NCI-H1930 (cell line): ENCODE data around the gene ALDH4A1.
"Not testable (repeated sequence)": the region's sequence is repeated elsewhere in the genome, so short reads cannot be mapped to it uniquely, and the experiment has no call there.

Experiments
- DNase-seq, 2 experiments: peaks; one replicate each; lab custom pipeline; 2025; lab: John Stamatoyannopoulos, UW

Gene ALDH4A1

DNA sequence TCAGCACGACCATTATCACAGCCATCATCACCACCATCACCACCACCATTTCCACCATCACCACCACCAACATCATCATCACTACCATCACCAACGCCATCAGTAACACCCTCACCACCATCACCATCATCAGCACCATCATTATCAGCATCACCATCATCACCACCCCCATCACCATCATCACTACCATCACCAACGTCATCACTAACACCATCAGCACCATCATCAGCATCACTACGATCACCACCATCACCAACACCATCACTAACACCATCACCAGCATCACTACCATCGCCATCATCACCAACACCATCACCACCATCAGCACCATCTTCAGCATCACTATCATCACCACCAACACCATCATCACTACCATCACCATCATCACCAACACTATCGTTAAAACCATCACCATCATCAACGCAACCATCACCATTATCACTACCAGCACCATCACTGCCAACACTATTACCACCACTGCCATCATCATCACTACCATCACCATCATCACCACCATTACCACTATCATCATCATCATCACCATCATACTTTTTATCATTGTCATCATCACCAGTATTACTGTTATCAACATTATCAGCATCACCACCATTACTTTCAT, 44.2 kb downstream of the ALDH4A1 start:
- no peak for DNase-seq

DNA sequence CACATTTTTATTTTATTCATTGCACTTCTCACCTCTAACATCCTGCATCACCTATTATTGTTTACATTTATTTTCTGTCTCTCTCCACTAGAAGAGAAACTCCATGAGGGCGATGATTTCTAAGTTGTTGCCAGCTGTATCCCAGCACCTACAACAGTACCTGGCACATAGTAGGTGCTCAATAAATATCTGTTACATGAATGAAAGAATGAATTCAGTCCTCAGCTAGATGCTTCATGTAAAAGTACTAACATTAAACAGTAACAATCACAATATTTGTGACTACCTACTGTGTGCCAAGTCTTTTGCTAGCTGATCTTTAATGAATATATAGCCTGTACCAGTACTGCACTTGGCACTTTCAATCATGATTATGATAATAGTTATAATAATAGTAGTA, 45.9 kb downstream of the ALDH4A1 start:
- no peak for DNase-seq

DNA sequence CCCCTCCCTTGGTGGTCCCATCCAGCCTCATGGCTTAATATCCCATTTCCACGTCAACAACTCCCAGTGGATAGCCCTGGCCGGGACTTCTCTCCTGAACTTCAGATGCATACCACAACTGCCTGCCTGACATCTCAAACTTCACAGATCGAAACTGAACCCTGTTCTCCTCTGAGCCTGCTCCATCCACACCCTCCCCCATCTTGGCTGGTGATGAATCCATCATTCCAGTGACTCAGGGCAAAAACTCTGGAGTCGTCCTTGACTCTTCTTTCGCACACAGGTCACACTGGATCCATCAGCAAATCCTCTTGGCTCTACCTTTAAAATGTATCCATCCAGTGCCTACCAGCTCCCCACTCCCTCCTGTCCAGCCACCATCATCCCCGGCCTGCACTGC, 46.8 kb downstream of the ALDH4A1 start:
- no peak for DNase-seq

DNA sequence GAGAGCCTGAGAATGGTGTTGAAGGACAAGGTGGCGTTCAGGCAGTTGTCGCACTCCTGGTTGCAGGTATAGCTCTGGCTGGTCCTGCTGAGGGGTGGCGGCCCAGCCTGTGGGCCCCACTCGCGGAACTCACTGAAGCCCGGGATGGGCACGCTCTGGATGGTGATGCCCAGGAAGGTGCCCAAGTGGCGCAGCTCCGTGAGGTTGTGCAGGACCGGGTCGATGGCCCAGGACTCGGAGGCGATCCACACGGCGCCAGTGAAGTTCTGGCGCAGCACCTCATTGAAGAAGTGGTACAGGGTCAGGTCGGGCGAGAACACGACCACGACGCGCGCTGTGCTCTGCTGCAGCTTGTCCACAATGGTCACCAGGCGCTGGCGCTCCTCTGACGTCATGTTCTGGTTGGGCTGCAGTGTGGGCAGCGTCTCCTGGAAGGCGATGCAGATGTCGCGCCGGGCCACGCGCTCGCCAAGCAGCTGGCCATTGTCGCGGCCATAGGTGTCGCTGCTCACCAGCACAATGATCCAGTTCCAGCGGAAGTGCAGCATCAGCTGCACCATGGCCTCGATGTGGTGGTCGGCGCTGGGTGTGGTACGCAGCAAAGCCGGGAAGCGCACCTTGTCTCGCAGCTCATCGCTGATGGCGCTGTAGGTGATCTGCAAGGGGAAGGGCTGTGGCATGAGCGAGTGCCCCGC, 47.9 kb downstream of the ALDH4A1 start:
- peak; percentile 72 for DNase-seq

DNA sequence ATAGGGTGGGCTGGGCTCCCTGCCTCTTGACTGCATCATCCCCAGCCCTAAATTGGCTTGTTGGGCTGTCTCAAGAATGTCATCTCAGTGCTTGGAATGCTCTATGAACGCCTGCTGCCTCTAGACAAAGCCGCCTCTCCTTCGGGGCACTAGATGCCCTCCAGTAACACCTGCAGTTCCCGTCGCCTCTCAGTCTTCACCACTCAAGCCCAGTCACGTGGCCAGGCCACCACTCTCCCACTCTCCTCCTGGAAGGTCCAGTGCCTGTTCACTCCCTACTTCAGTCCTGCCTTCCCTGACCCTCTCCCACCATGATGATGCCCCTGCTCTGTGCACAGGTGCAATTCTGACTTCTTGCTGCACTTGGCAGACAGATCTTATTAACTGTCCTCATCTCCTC, 49.9 kb downstream of the ALDH4A1 start:
- DNase-seq, result no peak

DNA sequence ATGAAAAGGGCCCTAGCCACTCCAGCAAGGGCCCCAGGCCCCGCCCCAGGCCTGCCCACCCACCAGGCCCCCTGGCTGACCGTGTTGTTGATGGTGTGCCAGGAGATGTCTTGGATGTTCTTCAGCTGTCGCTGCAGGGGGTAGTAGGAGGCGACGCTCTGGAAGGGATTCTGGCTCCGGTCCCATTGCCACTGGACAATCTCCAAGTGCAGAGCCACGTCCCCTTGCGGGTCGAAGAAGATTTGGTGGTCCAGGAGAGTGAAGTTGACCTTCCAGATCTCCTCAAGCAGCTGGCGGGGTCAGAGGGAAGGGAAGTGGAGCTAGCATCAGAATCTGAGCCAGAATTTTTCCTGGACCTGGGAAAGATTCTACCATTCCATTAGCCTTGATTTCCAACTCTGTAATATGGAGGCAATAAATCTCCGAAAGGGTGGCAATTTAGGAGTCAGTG, 53.1 kb downstream of the ALDH4A1 start:
- DNase-seq, result no peak

DNA sequence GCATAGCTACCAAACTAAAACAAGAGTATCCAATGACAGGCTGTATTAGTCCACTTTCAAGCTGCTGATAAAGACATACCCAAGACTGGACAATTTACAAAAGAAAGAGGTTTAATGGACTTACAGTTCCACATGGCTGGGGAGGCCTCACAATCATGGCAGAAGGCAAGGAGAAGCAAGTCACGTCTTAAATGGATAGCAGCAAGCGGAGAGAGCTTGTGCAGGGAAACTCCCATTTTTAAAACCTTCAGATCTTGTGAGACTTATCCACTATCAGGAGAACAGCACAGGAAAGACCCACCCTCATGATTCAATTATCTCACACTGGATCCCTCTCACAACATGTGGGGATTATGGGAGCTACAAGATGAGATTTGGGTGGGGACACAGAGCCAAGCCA, 54.6 kb downstream of the ALDH4A1 start:
- DNase-seq, result not testable (repeated sequence)

DNA sequence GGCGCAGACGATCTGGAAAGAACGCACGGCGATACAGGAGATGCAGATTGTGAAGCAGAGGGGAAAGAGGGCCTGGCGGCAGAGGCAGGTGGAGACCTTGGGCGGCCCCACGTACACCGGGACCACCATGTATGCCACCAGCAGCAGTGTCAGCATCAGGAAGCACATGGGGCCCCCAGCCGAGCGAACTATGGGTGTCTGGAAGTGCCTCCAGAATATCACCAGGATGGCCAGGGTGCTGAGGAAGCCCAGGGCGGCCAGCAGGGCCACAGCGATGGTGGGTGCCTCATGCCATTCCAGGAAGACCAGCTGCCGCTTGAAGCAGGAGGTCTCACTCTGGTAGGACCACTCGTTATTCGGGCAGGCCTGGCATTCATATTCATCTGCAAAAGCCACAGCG, 62.2 kb downstream of the ALDH4A1 start:
- no peak for DNase-seq

DNA sequence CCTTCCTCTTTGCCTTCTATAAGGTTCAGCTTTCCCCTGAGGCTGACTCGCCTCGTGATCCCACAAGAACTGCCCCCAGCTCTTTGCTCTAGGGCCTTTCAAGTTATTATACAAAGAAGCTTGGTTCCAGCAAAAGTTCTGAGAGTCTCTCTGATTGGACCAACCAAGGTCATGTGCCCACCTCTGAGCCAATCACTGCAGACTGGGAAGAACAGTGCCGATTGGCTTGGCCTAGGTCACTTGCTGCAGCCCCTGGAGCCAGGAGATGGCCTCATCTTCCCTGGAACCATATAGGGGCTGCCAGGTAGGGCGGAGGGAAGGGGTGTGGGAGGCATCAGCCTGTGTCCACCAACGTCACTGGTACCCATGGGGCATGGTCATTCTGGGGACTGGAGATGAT, 65.7 kb downstream of the ALDH4A1 start:
- DNase-seq, result no peak

DNA sequence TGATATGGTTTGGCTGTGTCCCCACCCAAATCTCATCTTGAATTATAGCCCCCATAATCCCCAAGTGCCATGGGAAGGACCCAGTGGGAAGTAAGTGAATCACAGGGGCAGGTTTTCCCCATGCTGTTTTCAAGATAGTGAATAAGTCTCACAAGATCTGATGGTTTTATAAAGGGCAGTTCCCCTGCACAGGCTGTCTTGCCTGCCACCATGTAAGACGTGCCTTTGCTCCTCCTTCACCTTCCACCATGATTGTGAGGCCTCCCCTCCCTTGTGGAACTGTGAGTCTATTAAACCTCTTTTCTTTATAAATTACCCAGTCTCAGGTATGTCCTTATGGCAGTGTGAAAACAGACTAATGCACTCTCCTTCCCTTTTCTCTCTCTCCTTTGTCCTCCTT, 70.0 kb downstream of the ALDH4A1 start:
- DNase-seq, result not testable (repeated sequence)

DNA sequence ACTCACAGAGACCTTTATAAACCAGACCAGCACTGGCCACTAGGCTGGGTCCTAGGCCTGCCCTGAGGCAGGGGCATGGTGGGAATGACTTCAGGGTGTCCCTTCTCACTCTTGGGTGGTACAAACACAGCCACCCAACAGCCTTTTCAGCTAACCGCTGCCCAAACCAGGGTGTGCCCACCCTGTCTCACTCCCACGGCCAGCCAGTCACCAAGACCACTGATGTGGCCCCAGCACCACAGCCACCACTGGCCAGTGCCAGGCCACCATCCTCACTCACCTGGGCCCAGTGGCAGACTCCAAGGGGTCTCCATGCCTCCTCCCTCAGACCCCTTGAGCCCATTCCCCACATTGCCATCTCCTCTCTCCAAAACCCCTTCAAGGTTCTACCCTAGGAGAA, 70.7 kb downstream of the ALDH4A1 start:
- no peak for DNase-seq

DNA sequence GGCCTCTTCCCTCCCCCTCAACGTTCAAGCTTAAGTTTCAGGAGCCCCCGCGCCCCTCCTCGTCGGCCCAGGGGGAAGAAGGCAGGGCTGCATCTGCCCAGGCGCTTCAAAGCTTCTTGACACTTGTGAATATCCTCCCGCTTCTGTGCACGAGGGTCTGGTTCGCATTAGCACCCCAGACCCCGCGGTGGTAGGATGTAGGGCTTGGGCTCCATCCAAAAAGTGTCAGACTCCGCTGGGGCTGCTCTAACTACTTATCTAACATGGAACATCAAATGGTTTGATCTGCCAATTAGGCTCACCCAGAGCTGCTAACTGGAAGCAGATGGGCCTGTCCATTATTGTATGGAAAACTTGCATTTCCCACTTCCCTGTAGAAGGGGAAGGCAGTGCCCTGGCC, 71.8 kb downstream of the ALDH4A1 start:
- DNase-seq, result no peak

DNA sequence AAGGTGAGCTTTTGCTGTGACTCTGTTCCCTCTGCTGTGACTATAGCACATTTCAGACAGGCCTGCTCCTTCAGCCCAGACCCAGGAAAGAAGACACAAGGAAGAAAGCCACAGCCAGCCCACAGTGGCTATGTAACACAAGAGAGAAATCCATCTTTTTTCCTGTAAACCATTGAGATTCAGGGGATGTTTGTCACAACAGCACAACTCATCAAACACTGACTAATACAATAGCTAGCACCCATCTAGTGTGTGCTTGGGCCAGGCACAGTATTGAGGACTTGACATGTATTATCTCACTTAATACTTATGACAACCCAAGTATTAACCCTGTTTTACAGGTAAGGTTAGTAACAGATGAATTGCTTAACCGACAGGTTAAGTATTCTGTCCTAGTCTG, 72.7 kb downstream of the ALDH4A1 start:
- DNase-seq, result no peak

DNA sequence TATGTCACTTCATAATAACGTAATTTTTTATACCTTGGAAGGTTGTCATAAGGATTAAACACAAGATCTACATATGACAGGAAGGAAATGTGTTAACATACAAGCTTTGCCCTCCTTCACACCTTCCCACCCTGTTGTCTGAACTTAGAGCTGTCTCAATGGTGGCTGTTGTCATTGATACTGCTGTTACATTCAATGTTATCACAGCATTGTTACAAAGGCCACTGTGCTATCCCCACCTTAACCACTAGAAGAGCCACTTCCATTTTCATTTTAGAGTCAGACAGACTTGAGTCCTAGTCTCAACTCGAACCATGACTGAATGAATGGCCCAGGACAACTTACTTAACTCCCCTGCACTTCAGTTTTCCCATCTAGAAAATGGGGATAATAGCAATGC, 74.1 kb downstream of the ALDH4A1 start:
- DNase-seq, result no peak

DNA sequence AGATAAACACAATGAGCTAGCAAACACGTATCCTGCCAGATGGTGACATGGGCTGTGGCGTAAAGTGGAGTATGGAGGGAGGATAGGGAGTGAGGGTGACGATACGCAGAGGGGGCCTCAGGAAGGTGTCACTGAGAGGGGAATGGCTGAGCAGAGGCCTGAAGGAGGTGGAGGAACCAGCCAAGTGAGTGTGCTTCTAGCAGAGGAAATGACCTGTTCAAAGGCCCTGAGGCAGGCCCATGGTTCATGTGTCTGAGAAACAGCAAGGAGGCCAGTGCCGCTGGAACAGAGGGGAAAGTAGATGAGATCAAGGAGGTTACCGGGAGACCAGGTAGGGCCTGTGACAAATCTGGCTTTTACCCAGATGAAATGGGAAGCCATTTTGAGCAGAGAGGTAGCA, 78.9 kb downstream of the ALDH4A1 start:
- no peak for DNase-seq
